Epithelial cell of proximal tubule (primary cell): ENCODE measurements around the gene INF2. TPM values are rescaled to one million over a fixed set of nuclear protein-coding genes. Genes with fewer than 3 reads are reported as not detected.
"Not testable (repeated sequence)": the region's sequence is repeated elsewhere in the genome, so short reads cannot be mapped to it uniquely, and the experiment has no call there.

Source experiments
- DNase-seq: peaks from one replicate; pipeline ENCODE4 v3.0.0-alpha.2; 2011; ENCODE audit warnings: low read depth
- H3K4me3 ChIP-seq: 2 replicates; pipeline ENCODE4 v1.5.1; 2011; ENCODE audit warnings: low read depth, mild to moderate bottlenecking, low read length
- CTCF ChIP-seq: conservative IDR thresholded peaks from 2 replicates; pipeline ENCODE4 v1.5.1; 2012; ENCODE audit warnings: low read depth, mild to moderate bottlenecking, low read length
- total RNA-seq: library from RNA; depleted of rRNA; stranded (reverse); fragments of >200 nt; gene quantifications from 2 replicates; pipeline ENCODE4 v1.2.3, GENCODE V29; 2015

Gene INF2
- total RNA-seq, 1 donor from 2014 or later, result 100 TPM

DNA sequence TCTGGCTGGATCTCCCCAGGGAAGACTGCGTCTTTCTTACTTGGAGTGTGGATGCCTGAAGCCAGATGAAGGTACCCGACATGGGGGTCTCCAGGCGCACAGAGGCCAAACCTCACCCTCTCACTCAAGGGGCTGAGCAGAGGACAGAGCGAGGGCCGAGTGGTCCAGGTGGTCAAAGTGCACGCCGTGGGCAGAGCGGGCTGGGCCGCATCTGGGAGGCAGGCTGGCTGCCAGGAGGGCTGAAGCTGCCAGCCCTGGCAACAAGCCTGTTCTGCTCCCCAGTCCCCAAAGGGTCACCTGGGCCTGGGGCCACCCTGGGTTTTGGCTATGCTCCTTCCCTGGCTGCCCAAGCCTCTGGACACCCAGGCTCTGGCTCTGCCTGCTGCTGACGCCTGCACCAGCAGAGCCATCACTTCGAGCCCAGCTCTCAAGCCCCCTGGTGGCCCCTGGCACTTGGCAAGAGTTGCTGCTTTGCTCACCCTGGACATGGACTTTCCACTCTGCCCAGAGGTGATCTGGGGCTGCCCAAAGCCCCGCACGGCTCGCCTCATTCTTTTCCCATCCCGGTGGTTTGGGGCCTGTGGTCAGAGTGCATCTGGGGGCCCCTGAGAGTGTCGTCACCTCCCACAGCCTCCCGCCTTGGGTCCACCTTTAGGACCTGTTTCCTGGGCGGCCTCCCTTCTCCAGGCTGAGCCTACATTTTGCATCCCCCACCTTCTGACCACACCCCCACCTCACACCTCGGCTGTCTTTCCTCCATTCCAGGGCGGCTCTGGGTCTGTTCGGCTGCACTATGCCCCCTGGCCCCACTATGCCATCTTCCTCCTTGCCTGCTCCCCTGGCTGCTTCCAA, 37.4 kb downstream of the INF2 start:
- TF ChIP-seq CTCF, result peak; percentile 32
- no peak overlapping the region for H3K4me3 ChIP-seq
- DNase-seq, result no peak

DNA sequence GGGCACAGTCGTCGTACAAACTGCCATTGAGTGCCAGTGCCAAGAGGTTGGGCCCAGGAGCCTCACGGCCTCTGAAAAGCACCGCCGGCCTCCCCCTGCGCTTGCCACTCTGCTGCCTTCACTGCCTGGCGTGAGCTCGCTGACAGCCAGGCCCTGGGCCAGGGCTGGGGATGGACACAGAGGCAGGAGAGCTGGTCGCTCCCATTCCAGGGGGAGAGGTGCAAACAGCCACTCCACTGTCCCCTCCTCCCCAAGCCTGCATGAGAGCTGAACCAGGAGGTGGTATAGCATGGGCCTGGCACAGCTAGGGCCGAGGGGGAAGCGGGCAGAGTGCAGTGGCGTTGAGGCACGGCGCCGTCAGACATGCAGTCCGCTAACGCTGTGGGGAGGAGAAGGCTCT, 39.2 kb downstream of the INF2 start:
- DNase-seq, result no peak
- TF ChIP-seq CTCF, result no peak
- H3K4me3 ChIP-seq, result no peak overlapping the region

GRCh38 chr14:104729176-104729834, 39.9 kb downstream of the INF2 start:
- DNase-seq, H3K4me3 ChIP-seq: not testable (repeated sequence)

DNA sequence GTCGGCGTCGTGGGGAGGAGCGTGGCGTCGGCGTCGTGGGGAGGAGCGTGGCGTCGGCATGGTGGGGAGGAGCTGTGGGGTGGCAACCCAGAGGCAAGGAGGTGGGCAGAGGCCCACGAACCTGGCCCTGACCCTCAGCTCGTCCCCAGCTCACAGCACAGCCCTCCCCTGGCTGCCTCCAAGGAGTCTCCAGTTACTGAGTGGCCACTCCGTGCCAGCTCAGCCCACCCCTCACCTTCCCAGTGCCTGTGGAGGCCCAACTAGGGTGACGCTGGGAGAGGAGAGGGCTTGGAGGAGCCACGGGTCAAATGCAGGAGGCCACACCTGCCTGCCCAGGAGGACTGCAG, 40.4 kb downstream of the INF2 start:
- no peak for DNase-seq
- no peak for TF ChIP-seq CTCF
- no peak overlapping the region for H3K4me3 ChIP-seq

GRCh38 chr14:104730487-104730886, 41.1 kb downstream of the INF2 start:
- no peak overlapping the region for H3K4me3 ChIP-seq
- no peak for DNase-seq
- no peak for TF ChIP-seq CTCF

DNA sequence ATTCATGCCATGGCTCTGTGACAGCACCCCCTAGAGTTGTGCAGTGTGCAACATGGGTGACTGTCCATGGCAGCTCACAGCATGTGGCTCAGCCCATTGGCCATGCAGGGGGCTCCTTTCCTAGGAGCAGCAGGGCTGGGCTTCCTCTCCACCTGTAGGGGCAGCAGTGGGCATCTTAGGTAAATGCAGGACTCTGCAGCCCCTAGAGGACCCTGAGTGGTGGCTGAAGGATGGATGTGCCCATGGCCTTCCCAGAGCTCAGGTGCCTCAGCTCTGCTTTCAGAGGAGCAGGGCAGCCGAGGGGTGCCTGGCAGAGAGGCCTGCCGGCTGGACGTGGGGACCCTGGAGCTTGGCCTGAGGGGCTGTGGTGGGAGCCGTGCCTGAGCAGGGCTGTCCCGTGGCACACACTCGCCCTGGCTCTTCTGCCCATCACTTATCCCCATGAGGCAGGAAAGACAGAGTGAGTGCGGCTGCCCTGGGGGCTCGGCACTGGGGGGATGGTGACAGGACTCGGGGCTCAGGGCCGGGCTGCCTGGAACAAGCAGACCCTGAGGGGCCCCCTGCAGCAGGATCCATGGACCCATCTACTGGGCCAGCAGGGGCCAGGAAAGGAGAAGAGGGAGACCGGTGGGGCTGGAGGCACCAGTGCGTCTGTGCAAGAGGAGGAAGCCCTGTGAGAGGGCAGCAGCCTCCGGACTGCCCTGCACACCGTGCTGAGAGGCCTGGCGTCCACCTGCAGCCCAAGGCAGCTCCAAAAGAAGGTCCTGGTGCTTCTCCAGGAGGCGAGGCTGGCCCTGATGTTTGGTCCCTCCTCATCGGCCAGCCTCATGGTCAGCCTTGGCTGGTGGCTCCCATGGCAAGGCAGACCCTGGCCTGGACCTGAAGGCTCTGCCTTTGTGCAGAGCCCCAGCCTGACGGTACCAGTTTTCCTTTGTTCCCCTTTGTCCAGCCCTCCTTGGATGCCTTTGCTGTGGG, 42.2 kb downstream of the INF2 start:
- no peak for DNase-seq
- peak; percentile 56 for TF ChIP-seq CTCF
- no peak overlapping the region for H3K4me3 ChIP-seq

GRCh38 chr14:104732355-104732804, 43.0 kb downstream of the INF2 start:
- no peak for DNase-seq
- no peak for TF ChIP-seq CTCF
- H3K4me3 ChIP-seq, result no peak overlapping the region
